Measurements from ENCODE around the gene GPSM3. TPM values are rescaled to one million over a fixed set of nuclear protein-coding genes. Genes with fewer than 3 reads are reported as not detected.
A peak's percentile ranks its signal among the peaks of the same experiment; 100 is the strongest.

The GPSM3 gene
- total and polyA plus RNA-seq, 2 of the 13 experiments (the other 11 are each of a cell fraction or from before 2014, with no cell fraction given), result 0.18 to 6.2 TPM

- TF ChIP-seq HNF4G (IDR thresholded peaks at IDR 0.05; ENCODE audit: borderline replicate concordance, low read depth, low read length) (no peak), HNF4G (CRISPR knock-in tag; IDR thresholded peaks at IDR 0.05; ENCODE audit: borderline replicate concordance, low read depth) (no peak), ZNF597 (CRISPR knock-in tag; IDR thresholded peaks at IDR 0.05) (no peak), HMGA1 (CRISPR knock-in tag; conservative IDR thresholded peaks at IDR 0.05) (no peak), NFYB (CRISPR knock-in tag; IDR thresholded peaks at IDR 0.05) (no peak), ZNF615 (CRISPR knock-in tag; IDR thresholded peaks at IDR 0.05; ENCODE audit: borderline replicate concordance) (no peak), HIC2 (CRISPR knock-in tag; IDR thresholded peaks at IDR 0.05; ENCODE audit: low read depth) (peak; percentile 43; the same call in 1 of the 2 replicates), ZNF703 (CRISPR knock-in tag; IDR thresholded peaks at IDR 0.05; ENCODE audit: borderline replicate concordance) (no peak), SRSF4 (IDR thresholded peaks at IDR 0.05; ENCODE audit: low read depth, low read length, poor library complexity, severe bottlenecking) (no peak), MXD1 (CRISPR knock-in tag; IDR thresholded peaks at IDR 0.05) (peak; percentile 81; the same call in 1 of the 2 replicates), TEAD2 (CRISPR knock-in tag; IDR thresholded peaks at IDR 0.05) (no peak; the same call in 1 of the 2 replicates), JUN (CRISPR knock-in tag; IDR thresholded peaks at IDR 0.05) (no peak), CREB1 (IDR thresholded peaks at IDR 0.05) (no peak), CREB1 (CRISPR knock-in tag; IDR thresholded peaks at IDR 0.05) (no peak), IKZF5 (CRISPR knock-in tag; IDR thresholded peaks at IDR 0.05) (peak; percentile 29; the same call in 1 of the 2 replicates), ZBTB44 (CRISPR knock-in tag; IDR thresholded peaks at IDR 0.05) (no peak; the same call in 1 of the 2 replicates), XBP1 (CRISPR knock-in tag; IDR thresholded peaks at IDR 0.05) (no peak), ZNF530 (CRISPR knock-in tag; IDR thresholded peaks at IDR 0.05; ENCODE audit: low read depth) (no peak), LRRFIP1 (CRISPR knock-in tag; conservative IDR thresholded peaks at IDR 0.05) (no peak), REXO4 (CRISPR knock-in tag; IDR thresholded peaks at IDR 0.05; ENCODE audit: borderline replicate concordance) (no peak), SNAPC5 (CRISPR knock-in tag; IDR thresholded peaks at IDR 0.05; ENCODE audit: borderline replicate concordance) (no peak)
Observed at GRCh38 chr6:32154514-32155161, 37.8 kb downstream of the GPSM3 start (continued).
